Stimulated activated CD4-positive, alpha-beta T cell treated with anti-CD3 and anti-CD28 coated beads, TNF-alpha, amount 100 ng/mL, for 48 hours (primary cell): ENCODE results near the gene ZNF536.
"Not testable (repeated sequence)": the region's sequence is repeated elsewhere in the genome, so short reads cannot be mapped to it uniquely, and the experiment has no call there.

Experiments
- DNase-seq, 3 donors: peaks; one replicate each; pipeline ENCODE4 v3.0.0-alpha.2; 2020; ENCODE audit warnings: low read depth in 3 of 3

Gene ZNF536

DNA sequence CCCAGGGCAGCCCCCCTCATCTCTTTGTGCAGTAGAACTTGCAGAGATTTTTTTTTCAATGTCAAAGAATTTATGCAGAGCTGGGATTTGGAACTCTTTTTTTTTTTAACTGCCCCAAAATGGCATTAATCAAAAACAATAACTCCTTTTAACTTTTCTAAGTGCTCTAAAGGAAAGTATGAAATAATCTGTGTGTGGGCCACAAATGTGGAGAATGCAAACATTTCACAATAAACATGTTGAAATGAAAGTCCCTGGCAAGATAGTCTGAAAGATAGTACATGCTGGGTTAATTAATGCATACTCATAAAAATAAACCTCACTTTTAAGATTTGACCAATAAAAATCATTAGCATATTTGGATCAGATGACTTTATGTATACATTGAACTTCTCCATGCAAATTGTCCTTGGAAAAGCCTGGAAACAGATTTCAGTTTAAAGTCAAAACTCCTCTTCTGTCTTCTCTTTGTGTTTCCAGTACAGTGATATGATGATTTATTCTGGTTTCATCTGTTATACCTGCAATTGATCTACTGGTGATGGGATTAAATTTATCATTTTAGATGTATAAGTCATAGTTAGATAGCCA lies 30.5 kb upstream of the ZNF536 start:
- DNase-seq, result no peak

DNA sequence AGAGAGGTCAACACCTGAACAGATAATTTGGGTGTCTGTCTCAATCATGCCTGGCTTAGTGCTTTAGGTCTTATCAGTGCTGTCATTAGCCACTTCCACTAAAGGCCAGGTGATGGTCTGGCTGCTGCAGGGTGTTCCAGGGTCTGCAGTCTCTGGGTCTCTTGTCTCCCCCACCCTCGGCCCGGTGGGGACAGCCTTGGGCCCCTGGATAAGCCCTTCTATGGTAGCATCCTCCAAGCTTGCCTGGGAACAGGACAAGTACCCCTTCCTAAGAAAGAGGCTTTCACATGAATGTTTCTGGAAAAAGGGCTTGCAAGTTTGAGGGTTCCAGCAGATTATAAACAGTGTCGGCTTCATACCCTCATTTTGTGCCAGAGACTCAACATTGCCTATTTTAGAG lies 29.3 kb upstream of the ZNF536 start:
- no peak for DNase-seq

DNA sequence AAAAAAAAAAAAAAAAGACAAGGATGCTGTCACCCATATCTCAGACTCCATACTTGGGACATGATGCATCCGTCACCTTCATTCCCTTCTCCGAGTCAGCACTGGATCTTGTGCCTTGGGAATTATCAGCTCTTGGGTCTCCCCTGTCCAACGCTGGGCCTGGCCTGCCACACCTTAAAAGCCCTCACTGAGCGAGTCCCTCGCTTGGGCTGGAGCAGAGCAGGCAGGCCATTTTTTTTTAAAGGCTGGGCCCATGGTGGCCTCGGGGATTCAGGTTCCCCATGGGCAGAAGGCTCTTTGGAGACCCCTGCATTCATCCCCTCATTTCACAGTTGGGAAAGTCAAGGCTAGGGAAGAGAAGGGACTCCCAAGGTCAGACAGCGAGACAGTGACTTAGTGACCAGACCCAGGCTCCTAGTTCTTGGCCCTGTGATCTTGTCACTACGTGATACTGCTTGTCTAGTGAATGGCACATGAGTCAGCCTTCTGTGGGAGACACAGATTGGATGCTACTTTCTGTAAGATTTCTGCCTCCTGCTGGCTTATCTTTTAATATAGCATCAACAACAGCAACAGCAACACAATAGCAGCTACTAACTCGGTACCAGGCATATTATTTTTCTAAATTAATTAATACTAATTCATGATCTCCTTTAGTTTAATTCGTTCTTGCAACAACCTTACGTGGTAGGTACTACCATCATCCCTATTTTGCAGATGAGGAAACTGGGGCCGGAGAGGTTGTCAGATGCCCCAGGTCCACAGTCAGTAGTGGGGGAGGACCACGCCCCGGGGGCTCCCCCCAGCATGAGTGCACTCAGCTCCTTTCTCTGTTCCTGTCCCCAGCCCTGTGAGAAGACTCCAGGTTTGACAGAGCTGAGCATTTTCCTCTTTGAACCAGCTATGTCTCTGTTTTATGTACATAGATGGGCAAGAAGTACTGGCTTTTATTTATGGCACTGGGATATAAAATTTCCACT lies 27.4 kb upstream of the ZNF536 start:
- no peak for DNase-seq

DNA sequence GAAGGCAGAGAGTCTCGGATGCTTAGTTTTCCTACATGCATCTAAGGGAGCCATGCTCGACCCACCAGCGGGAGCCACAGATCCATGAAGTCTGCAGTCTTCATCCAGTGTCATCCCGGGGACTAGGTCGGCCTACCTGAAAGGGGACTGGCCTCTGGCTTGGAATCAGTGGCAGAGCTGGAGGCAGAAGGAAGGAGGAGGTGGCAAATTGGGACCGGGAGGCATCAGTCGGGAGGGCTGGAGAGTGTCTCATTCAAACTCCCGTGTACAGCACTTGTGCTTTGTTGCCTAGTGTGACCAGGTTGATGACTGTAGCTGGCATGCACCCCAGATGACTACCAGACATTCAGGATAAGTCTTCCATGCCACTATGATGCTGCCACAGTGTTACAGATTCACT lies 26.5 kb upstream of the ZNF536 start:
- no peak for DNase-seq

DNA sequence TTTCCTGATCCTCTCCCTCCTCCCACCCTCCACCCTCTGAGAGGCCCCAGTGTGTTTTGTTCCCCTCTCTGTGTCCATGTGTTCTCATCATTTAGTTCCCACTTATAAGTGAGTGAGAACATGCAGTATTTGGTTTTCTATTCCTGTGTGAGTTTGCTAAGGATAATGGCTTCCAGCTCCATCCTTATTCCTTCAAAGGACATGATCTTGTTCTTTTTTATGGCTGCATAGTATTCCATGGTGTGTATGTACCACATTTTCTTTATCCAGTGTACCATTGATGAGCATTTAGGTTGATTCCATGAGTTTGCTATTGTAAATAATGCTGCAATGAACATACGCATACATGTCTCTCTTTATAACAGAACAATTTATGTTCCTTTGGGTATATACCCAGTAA lies 25.7 kb upstream of the ZNF536 start:
- DNase-seq, result not testable (repeated sequence)

DNA sequence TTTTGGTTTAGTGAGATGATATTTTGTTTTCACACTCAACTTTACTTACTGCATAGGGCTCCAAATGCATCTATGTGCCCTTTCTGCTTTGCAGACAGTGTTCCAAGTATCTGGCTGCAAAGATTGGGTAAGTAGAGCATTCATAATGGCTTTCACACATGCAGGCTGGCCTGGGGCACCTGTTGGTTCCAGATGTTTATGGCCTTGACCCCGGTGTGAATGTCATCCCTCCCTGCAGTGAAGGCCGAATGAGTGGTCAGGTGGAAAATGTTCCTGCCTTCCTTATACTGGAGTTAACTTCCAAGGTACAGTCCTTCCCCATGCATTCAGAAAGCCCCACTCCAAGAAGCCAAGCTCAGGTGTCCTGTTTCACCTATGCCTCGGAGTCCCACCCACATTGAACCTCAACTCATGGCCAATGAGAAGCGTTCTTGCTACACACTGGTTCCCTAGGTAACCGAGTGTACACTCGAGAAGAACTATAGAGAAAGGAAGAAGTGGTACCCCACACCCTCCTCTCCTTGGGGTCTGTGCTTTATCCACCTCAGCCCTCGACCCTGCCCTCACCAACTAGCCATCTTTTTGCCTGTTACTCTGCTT lies 23.0 kb upstream of the ZNF536 start:
- no peak for DNase-seq

DNA sequence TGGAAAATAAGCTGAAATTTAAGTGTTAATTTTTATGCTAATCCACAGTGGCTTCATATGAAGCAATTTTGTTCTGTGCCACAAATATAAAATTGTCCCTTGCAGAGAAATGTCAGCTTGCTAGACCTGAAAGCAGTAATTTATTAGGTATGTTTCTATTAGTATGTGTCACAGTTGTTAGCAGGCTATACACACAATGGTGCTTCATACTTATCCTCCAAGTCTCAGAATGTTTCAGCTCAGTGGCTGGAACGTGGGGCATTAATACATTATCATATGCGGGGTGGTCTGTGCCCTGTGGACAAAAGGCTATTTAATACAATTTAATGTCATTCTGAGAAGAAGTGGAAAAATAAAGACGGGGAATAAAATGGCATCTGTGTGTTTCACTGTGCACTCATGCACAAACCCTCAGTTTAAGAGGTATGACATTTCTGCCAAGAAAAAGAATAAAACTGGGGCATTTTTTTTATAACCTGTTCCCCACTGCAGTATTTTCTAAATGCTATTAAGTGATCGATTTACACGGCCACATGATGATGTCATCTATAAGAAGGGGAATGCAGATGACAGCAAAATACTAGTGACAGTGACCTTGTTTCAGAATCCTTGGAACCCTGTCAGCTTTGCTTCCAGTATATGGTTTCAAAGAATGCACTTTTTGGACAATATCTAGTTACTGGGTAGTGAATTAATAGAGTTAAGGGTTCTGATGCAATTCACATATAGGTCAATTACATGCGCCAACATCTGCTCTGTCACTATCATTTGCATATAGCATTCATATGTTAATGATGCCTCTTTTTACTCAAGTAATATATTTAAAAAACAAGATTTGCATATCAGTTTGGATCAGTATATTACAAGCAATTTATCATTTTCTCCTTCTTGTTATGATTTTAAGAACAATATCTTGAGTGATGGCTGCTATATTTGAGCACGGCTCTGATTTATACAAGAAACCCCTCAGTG lies 21.2 kb upstream of the ZNF536 start:
- no peak for DNase-seq

DNA sequence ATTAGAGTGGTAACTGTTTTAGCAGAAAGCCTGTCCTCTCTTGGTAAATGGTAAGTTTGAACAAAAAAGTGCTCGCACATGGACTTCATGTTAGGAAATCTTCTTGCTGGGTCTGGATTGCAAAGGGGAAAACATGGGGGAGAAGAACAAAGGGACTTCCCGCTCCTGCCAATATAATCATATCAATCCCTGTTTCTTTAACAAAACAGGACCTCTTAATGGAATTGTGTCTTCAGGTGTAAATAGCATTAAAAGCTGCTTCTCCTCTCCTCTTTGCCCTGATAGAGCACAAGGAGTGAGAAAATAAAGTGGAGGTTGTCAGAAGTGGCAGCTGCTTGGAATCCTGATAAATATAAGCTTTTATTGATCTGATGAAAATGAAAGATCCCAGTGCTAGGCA lies 20.4 kb upstream of the ZNF536 start:
- no peak for DNase-seq

DNA sequence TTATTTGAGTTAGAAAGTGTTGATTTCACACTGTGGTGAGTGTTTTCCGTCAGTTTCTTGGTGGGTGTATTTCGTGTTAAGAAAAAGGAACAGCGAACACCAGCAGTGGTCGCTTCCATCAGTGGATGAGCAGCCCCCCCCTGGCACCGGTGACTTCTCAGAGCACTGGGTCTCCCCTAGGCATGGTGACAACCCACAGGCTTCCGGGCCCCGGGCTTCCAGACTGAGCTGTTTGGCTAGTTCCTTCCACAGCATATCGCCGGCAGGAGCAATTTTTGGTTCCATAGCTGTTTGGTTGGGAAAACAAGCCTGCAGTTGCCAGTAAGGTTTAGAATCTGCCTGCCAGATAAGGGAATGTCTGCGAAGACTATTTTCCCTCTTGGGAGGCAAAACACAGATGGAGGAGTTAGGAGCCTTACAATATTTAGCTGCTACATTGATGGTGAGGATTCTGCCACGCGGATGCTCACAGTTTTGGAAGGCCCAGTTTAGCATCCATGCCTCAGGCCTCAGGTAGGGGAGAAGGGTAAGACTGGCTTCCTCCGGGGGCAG lies 18.7 kb upstream of the ZNF536 start:
- no peak for DNase-seq

DNA sequence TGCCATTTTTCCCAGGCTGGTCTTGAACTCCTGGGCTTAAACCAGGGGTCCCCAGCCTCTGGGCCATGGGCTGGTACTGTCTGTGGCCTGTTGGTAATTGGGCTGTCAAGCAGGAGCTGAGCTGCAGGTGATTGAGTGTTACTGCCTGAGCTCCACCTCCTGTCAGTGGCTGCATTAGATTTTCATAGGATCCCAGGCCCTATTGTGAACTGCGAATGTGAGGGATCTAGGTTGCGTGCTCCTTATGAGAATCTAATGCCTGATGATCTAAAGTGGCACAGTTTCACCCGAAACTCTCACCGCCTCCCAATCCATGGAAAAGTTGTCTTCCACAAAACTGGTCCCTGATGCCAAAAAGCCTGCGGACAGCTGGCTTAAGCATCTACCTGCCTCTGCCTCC lies 16.6 kb upstream of the ZNF536 start:
- DNase-seq, result no peak

DNA sequence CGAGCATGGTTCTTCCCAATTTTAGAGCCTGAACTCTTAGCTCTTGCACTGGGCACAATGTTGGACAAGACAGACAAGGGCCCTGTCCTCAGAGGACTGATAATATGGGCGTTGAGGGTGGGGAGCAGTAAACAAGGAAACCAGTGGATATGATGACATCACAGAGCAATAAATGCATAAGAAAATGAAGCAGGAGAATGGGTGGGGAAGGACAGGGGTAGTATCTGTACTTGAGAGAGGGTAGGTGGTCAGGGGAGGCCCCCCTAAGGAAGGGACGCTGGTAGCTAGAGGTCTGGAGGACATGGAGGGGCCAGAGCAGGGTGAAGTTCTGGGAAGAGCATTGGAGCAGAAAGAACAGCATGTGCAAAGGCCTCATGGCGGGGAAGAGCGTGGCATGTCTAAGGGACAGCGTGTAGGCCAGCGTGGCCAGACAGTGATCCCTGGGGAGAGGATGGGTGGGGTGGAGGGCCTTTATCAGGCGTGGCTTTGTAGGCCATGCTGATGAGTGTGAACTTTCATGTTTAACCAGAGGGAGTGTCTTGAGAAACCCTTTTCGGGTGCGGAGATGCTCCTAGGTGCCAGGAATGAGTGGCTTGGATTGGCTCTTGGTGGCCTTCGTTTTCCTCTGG lies 15.1 kb upstream of the ZNF536 start:
- no peak for DNase-seq

DNA sequence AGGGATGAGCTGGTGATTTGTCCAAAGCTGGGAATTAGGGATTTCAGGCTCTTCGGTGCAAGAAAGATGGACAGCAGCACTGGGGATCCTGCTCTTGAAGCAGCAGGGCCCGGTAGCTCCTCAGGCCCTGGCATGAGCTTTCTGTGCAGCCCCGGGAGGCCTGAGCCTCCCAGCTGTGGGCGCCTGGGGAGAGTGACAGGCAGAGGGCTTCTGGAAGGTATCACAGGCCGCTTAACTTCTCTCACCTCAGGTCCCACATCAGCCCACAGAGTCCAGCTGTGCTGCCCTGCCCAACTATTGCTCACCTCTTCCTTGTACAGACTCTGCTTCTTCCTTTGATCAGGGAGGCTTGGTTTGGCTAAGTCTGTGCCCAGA lies 14.6 kb upstream of the ZNF536 start:
- no peak for DNase-seq

DNA sequence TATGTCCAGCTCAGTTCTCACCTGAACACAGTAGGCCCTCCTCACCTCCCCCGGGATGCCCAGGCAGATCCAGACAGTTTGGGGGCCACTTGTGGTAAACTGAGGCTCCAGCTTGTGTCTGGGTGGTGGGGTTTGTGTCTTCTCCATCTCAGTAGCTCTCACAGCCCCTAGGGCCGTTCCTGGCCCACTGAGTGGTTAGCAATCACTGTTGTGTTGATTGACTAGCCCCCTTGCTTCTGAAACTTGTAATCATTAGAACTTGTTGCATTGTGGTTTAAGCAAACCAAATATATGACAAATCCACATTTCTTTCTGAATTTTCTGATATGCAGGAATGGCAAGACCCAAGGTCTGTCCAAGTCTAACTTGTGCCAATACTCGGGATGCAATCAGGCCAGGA lies 13.9 kb upstream of the ZNF536 start:
- DNase-seq, result no peak

DNA sequence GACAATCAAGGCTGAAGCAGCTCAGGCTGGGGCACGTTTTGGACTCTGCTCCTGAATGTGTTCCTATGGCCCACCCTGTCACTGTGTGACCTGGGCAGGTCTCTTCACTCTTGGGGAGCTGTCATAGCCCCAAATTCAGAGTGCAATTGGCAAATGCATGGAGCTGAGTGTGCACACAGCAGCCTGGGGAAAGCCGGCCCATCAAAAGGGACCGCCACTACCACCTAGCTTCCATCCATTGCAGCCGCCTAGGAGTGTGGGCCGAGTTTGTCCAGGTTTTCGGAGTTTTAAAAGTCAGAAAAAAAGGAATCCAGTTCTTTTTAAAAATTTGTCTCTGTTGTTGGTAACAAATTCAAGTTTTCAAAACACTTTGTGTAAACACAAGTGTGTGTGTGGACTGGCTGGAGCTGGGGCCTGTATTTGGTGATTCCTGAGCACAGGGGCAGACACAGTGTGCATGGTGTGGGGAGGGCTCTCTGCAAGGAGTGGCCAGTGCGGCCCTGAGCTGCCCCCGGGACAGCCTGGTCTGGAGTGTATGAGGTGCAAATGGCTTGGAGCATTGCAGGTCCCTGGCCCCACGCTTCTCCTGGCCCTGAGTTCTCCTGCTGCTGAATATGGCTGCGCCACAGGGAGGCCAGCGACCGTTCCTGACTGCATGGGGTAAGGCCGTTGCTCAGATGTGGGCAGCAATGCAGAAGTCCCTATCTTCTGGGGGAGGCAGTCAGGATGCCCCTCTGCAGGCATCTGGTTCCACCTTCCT lies 13.2 kb upstream of the ZNF536 start:
- no peak for DNase-seq

DNA sequence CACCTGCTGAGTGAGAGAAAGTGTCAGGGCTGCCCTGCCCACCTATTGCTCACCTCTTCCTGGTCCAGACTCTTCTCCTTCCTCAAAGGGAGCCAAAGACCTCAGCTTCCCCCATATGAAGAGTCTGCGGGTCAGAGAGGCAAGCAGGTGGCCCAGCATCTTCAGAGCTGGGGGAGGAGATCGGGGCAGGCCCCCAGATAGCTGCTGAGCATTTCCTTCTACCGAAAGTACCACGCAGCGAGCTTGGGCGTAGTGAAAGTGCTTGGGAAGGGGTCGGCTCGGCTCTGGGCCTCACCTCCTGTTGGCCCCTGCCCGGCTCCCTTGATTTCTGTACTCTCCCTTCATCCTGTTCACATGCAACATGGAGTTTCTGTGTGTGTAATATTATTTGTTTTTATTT lies 12.2 kb upstream of the ZNF536 start:
- no peak for DNase-seq

DNA sequence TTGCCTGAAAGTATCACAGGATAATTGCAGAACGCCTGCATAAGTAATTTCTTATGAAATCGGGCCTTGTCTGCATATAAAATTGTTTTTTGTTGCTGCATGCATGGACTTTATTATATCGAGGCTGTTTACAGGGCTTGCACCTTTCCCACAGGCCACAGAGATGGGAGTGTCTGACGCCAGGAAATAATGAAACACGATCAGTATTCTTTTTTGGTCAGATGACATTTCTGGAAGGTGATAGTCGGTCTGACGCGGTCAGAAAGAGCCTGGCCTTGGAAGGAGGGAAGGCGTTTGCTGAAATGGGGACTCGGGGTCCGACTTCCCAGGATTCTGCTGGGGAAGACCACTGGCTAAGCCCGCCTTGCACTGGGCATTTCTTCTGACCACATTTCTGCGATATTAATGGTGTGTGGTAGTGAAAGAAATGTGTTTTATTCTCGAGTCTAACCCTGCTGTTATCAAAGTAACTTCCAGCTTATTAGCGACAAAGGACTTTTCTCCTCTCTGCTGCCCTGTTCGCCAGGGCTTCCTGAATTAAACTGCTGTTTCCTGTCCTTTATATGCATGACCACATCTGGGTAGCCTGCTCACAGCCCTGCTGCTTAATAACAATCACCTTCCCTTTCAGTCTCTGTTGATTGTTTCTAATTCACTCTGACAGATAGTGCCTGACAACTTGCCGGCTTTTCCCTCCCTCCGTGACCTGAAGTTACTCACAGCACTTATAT lies 11.6 kb upstream of the ZNF536 start:
- no peak for DNase-seq

DNA sequence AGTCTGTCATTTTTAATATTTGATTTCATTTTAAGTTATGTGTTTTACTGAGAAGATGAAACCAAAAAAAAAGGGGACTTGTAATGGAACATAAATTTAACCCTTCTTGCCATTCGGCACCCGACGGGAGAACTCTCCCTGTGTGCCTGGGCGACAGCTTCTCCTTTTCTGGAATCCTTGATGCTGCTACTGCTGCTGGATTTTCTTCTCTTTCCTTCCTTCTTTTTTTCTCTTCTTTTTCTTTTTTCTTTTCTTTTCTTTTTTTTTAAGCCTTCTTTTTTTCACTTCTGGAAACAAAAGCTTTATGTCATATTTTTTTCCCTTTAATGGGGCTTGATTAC lies 11.1 kb upstream of the ZNF536 start:
- no peak for DNase-seq

DNA sequence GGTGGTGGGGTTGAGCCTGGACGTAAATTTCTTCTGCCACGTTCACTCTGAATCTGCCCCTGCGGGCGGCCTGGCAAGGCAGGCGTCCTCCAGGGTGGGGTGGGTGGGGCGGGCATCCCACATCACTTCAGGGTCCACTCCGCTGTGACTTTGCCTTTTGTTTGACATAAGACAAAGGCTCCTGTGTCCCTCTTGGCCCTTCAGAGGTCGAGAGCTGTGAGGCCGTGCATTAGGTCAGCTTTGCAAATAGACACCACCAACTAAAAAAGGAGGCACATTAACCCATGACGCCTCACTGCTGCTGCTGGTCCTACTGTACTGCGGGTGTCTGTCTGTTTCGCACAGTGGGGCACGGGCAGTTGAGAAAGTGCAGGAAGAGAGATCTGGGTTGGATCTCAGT lies 10.5 kb upstream of the ZNF536 start:
- no peak for DNase-seq

DNA sequence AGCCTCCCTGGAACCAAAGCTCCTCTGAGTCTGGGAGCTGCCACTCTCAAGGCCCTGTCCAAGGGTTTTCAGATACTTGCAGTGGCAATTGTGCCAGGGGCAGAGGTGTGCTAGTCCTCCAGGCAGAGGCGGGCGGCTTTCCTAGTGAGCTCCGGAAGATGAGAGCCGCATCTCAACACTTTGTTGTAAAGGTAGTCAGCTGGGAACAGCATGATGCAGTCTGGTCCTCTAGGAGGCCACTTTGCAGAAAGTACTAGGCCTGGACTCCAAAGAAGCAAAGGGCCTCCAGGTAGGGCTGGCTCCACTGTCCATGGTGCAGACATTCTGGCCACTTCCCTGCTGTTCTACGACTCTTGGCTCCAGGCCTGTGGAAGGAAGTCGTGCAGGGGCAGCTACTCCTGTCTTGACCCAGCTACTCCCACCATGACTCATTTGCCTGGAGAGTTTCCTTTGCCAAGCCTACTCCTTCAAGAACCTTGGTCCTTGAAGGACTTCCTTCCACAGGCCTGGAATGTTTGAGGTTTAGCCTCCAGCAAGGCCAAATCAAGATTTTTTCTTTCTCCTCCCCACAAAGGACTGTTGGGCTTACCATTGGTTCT lies 9.9 kb upstream of the ZNF536 start:
- DNase-seq, result no peak
